Lung (tissue), 13 donors: ENCODE results near the gene CAPN1. TPM values are rescaled to one million over a fixed set of nuclear protein-coding genes. Genes with fewer than 3 reads are reported as not detected.
A peak's percentile ranks its signal among the peaks of the same experiment; 100 is the strongest.

Experiments
- ATAC-seq: fragments of 200-7000 bp; cut with Tn5 transposase; one replicate; pipeline ENCODE4 v1.9.1; 2020; ENCODE audit warnings: moderate number of reproducible peaks; ENCODE audit not compliant: insufficient read depth, low FRiP score
- DNase-seq, 3 donors: peaks; one replicate each; pipeline ENCODE4 v3.0.0-alpha.2; 2013 to 2017
- H3K27ac ChIP-seq, 2 donors: one replicate each; pipeline ENCODE4 v1.5.1; 2013; ENCODE audit warnings: mild to moderate bottlenecking in 2 of 2, moderate library complexity in 2 of 2, control low read depth in 1 of 2, inconsistent platforms in 1 of 2, low read depth in 1 of 2, low read length in 1 of 2
- H3K27me3 ChIP-seq, 3 donors: one replicate each; pipeline ENCODE4 v1.5.1; 2013; ENCODE audit warnings: low read length in 2 of 3; ENCODE audit not compliant: control insufficient read depth in 3 of 3, insufficient read depth in 3 of 3
- H3K36me3 ChIP-seq, 4 donors: one replicate each; pipeline ENCODE4 v1.5.1; 2013; ENCODE audit warnings: low read length in 4 of 4, mild to moderate bottlenecking in 1 of 4, moderate library complexity in 1 of 4; ENCODE audit not compliant: control insufficient read depth in 4 of 4, insufficient read depth in 4 of 4
- H3K4me1 ChIP-seq, 5 donors: one replicate each; pipeline ENCODE4 v1.5.1; 2013; ENCODE audit warnings: low read length in 5 of 5, mild to moderate bottlenecking in 2 of 5, moderate library complexity in 1 of 5; ENCODE audit not compliant: control insufficient read depth in 5 of 5, insufficient read depth in 5 of 5
- H3K4me3 ChIP-seq: one replicate; pipeline ENCODE4 v1.5.1; 2013; ENCODE audit warnings: mild to moderate bottlenecking, control low read depth, moderate library complexity
- H3K9ac ChIP-seq, 2 donors: one replicate each; pipeline ENCODE4 v1.5.1; 2013; ENCODE audit warnings: low read length in 2 of 2, control low read depth in 1 of 2; ENCODE audit not compliant: insufficient read depth in 1 of 2
- H3K9me3 ChIP-seq, 4 donors: one replicate each; pipeline ENCODE4 v1.5.1; 2013; ENCODE audit warnings: low read length in 3 of 4, mild to moderate bottlenecking in 1 of 4, moderate library complexity in 1 of 4; ENCODE audit not compliant: control insufficient read depth in 4 of 4, insufficient read depth in 3 of 4
- CTCF ChIP-seq: IDR thresholded peaks from 2 replicates; pipeline ENCODE4 v1.5.1; 2012; ENCODE audit warnings: mild to moderate bottlenecking; ENCODE audit errors: control extremely low read depth, extremely low read depth
- WGBS, 2 donors: extraction: QIAGEN DNeasy Blood & Tissue Kit; methylation state at CpG; one replicate each; pipeline ENCODE4 v1.1.7; 2013; 5-methylcytosine and 5-hydroxymethylcytosine counted together
- polyA plus RNA-seq, 2 donors: library from polyadenylated mRNA; stranded (reverse); fragments of 200-250 nt; gene quantifications; one replicate each; pipeline ENCODE4 v1.2.1, GENCODE V29; 2013
- small RNA-seq: library from RNA; depleted of rRNA; stranded (forward); fragments of <200 nt; gene quantifications from one replicate; pipeline ENCODE3, GENCODE V24; 2014; ENCODE audit warnings: low replicate concordance
- total RNA-seq, 2 donors: library from RNA; depleted of rRNA in 1 of 2; stranded (reverse); fragments of >200 nt in 1 of 2; gene quantifications; one replicate each; pipeline ENCODE4 v1.2.1, GENCODE V29; 2014 to 2021
- donor health status: control.
- donor health status: control.
- donor health status: Bipolar disorder and iron deficiency.
- donor health status: healthy.
- donor health status: DM: yes; HTN: yes; CAD: no.

Gene CAPN1
- total and polyA plus RNA-seq, 4 donors, result 106 to 265 (median 136) TPM

- WGBS, 2 donors, result 64 to 67% methylated on average over 26 of the region's 26 CpGs
- DNase-seq, result no peak
- H3K4me1 ChIP-seq, result peaks cover 0 to 15% (median 8%) of the 10 kb centered on the region in 5 donors
- no peaks in the 10 kb centered on the region for H3K9me3 ChIP-seq
- H3K9ac ChIP-seq, result peak overlapping the region; percentile 60 to 96
- H3K36me3 ChIP-seq, result no peaks in the 10 kb centered on the region
- no peaks in the 10 kb centered on the region for H3K27me3 ChIP-seq
- peak overlapping the region; percentile 83 to 95 for H3K27ac ChIP-seq
- no peak for TF ChIP-seq CTCF
- peak overlapping the region; percentile 58 for H3K4me3 ChIP-seq
- ATAC-seq, result no peak
These were observed 79.2 kb downstream of the CAPN1 start for GRCh38 chr11:65260756-65261590.

Small RNAs within 50 kb of the gene (small RNA-seq; reads per million reads assigned to genes)
- gene HIGD1AP10 (not detected), gene PDCL2P2 (not detected), gene RNU2-23P (1.0 reads per million, percentile 81 among the genes with 10 or more reads in this experiment)

Other genes with a start within 250 kb of the CAPN1 start
- not detected for gene GPHA2, start 246.0 kb upstream of the CAPN1 start, total RNA-seq
- gene GPHA2, start 246.0 kb upstream of the CAPN1 start, polyA plus RNA-seq, result under 1 TPM in 1 of 2 donors, not detected in 1; 0.19 TPM
- under 1 TPM in 1 of 2 donors, not detected in 1; 0.55 TPM for gene MAJIN, start 209.8 kb upstream of the CAPN1 start, total RNA-seq
- gene MAJIN, start 209.8 kb upstream of the CAPN1 start, polyA plus RNA-seq, result under 1 TPM; 0.24 to 0.39 TPM
- 1 to 10 TPM; 2.9 to 6.3 TPM for gene BATF2, start 185.0 kb upstream of the CAPN1 start, total RNA-seq
- 1 to 10 TPM; 3.7 to 7.4 TPM for gene BATF2, start 185.0 kb upstream of the CAPN1 start, polyA plus RNA-seq
- gene ARL2, start 167.8 kb upstream of the CAPN1 start, total RNA-seq, result 10 to 100 TPM; 37.4 to 95.4 TPM
- gene ARL2, start 167.8 kb upstream of the CAPN1 start, polyA plus RNA-seq, result 100 to 1,000 TPM in 1 of 2 donors, 10 to 100 TPM in 1; 92.5 to 127 TPM
- 10 to 100 TPM; 16.2 to 28.4 TPM for gene SNX15, start 154.5 kb upstream of the CAPN1 start, total RNA-seq
- gene SNX15, start 154.5 kb upstream of the CAPN1 start, polyA plus RNA-seq, result 10 to 100 TPM; 18.4 to 19.4 TPM
- 10 to 100 TPM in 1 of 2 donors, 1 to 10 TPM in 1; 5.1 to 17.6 TPM for gene SAC3D1, start 140.7 kb upstream of the CAPN1 start, total RNA-seq
- 10 to 100 TPM; 12.7 to 15.9 TPM for gene SAC3D1, start 140.7 kb upstream of the CAPN1 start, polyA plus RNA-seq
- gene NAALADL1, start 123.4 kb upstream of the CAPN1 start, total RNA-seq, result 10 to 100 TPM; 12.4 to 22.0 TPM
- gene NAALADL1, start 123.4 kb upstream of the CAPN1 start, polyA plus RNA-seq, result 10 to 100 TPM in 1 of 2 donors, 1 to 10 TPM in 1; 7.4 to 14.0 TPM
- gene CDCA5, start 97.9 kb upstream of the CAPN1 start, total RNA-seq, result 1 to 10 TPM; 2.2 to 2.7 TPM
- 1 to 10 TPM; 1.8 to 2.1 TPM for gene CDCA5, start 97.9 kb upstream of the CAPN1 start, polyA plus RNA-seq
- 10 to 100 TPM; 34.5 to 35.4 TPM for gene ZFPL1, start 97.7 kb upstream of the CAPN1 start, total RNA-seq
- gene ZFPL1, start 97.7 kb upstream of the CAPN1 start, polyA plus RNA-seq, result 10 to 100 TPM; 35.1 to 45.8 TPM
- gene VPS51, start 85.7 kb upstream of the CAPN1 start, total RNA-seq, result 100 to 1,000 TPM; 128 to 164 TPM
- gene VPS51, start 85.7 kb upstream of the CAPN1 start, polyA plus RNA-seq, result 100 to 1,000 TPM in 1 of 2 donors, 10 to 100 TPM in 1; 69.6 to 120 TPM
- 10 to 100 TPM; 41.0 to 68.4 TPM for gene TM7SF2, start 70.1 kb upstream of the CAPN1 start, total RNA-seq
- gene TM7SF2, start 70.1 kb upstream of the CAPN1 start, polyA plus RNA-seq, result 10 to 100 TPM; 30.3 to 82.7 TPM
- 10 to 100 TPM in 1 of 2 donors, 1 to 10 TPM in 1; 6.3 to 19.6 TPM for gene ZNHIT2, start 64.2 kb upstream of the CAPN1 start, total RNA-seq
- gene ZNHIT2, start 64.2 kb upstream of the CAPN1 start, polyA plus RNA-seq, result 10 to 100 TPM; 19.3 to 23.7 TPM
- gene FAU, start 59.8 kb upstream of the CAPN1 start, total RNA-seq, result 100 to 1,000 TPM; 334 to 904 TPM
- 1,000 to 10,000 TPM; 1,051 to 1,580 TPM for gene FAU, start 59.8 kb upstream of the CAPN1 start, polyA plus RNA-seq
- gene MRPL49, start 59.6 kb upstream of the CAPN1 start, total RNA-seq, result 10 to 100 TPM; 35.6 to 44.3 TPM
- 10 to 100 TPM; 26.3 to 57.2 TPM for gene MRPL49, start 59.6 kb upstream of the CAPN1 start, polyA plus RNA-seq
- gene SYVN1, start 47.4 kb upstream of the CAPN1 start, total RNA-seq, result 10 to 100 TPM; 38.8 to 80.7 TPM
- 10 to 100 TPM; 31.6 to 36.5 TPM for gene SYVN1, start 47.4 kb upstream of the CAPN1 start, polyA plus RNA-seq
- not detected for gene SPDYC, start 11.7 kb upstream of the CAPN1 start, total RNA-seq
- not detected for gene SPDYC, start 11.7 kb upstream of the CAPN1 start, polyA plus RNA-seq
- gene POLA2, start 80.0 kb downstream of the CAPN1 start, total RNA-seq, result 10 to 100 TPM in 1 of 2 donors, 1 to 10 TPM in 1; 9.7 to 14.2 TPM
- 1 to 10 TPM; 4.5 to 9.2 TPM for gene POLA2, start 80.0 kb downstream of the CAPN1 start, polyA plus RNA-seq
- 10 to 100 TPM in 1 of 2 donors, 1 to 10 TPM in 1; 9.2 to 28.9 TPM for gene CDC42EP2, start 132.9 kb downstream of the CAPN1 start, total RNA-seq
- gene CDC42EP2, start 132.9 kb downstream of the CAPN1 start, polyA plus RNA-seq, result 10 to 100 TPM; 23.4 to 35.0 TPM
- gene DPF2, start 151.9 kb downstream of the CAPN1 start, total RNA-seq, result 10 to 100 TPM; 44.6 to 53.2 TPM
- gene DPF2, start 151.9 kb downstream of the CAPN1 start, polyA plus RNA-seq, result 10 to 100 TPM; 21.5 to 25.0 TPM
- gene TIGD3, start 172.8 kb downstream of the CAPN1 start, total RNA-seq, result under 1 TPM in 1 of 2 donors, not detected in 1; 0.21 TPM
- gene TIGD3, start 172.8 kb downstream of the CAPN1 start, polyA plus RNA-seq, result under 1 TPM; 0.24 to 0.27 TPM
- 10 to 100 TPM in 1 of 2 donors, 1 to 10 TPM in 1; 7.3 to 15.6 TPM for gene SLC25A45, start 200.7 kb downstream of the CAPN1 start, total RNA-seq
- 1 to 10 TPM; 5.5 to 9.0 TPM for gene SLC25A45, start 200.7 kb downstream of the CAPN1 start, polyA plus RNA-seq
- 10 to 100 TPM; 18.5 to 39.9 TPM for gene FRMD8, start 204.7 kb downstream of the CAPN1 start, total RNA-seq
- 10 to 100 TPM; 15.8 to 25.7 TPM for gene FRMD8, start 204.7 kb downstream of the CAPN1 start, polyA plus RNA-seq
- gene NEAT1, start 240.9 kb downstream of the CAPN1 start, total RNA-seq, result 100 to 1,000 TPM; 518 to 912 TPM
- gene NEAT1, start 240.9 kb downstream of the CAPN1 start, polyA plus RNA-seq, result 1,000 to 10,000 TPM in 1 of 2 donors, 100 to 1,000 TPM in 1; 481 to 1,176 TPM